GM12872 (cell line): ENCODE data around the gene EN2.

Source experiments
- CTCF ChIP-seq: IDR thresholded peaks from 3 replicates; pipeline ENCODE4 v1.5.1; 2011; ENCODE audit warnings: low read depth, mild to moderate bottlenecking, low read length, moderate library complexity; ENCODE audit not compliant: insufficient read depth

The EN2 gene

DNA sequence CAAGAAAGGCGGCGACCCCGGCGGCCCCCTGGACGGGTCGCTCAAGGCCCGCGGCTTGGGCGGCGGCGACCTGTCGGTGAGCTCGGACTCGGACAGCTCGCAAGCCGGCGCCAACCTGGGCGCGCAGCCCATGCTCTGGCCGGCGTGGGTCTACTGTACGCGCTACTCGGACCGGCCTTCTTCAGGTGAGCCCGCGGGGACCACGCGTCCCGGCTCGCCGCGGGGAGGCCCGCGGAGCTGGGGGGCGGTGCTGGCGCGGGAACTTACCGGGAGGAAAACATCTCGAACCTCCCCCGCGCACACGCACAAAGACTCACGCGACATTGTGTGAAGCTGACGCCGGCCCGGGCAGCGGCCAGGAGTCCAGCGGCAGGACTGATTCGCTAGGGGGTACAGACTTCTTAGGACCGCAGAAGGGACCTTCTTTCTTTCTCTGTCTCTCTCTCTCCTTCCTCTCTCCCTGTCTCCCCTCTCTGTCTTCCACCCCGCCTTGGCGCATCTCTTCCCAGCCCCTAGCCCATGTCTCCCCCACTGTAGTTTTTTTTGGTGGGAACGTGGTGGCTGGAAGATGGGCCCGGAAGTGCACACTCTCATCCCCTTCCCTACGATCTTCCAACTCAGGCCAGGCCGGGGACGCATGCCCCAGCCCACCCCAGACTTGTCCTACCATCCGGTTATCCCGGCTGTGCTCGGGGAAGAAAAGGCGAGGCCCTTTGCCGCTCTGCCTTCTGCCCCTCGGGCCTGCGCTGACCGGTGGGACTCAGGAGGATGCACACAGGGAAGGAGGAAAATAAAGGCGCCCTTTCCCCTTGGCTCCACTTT is 1.2 kb downstream of the EN2 start:
- TF ChIP-seq CTCF: no peak

GRCh38 chr7:155459700-155460461 is 2.0 kb downstream of the EN2 start:
- no peak for TF ChIP-seq CTCF

- no peak for TF ChIP-seq CTCF
These were observed 3.1 kb downstream of the EN2 start for GRCh38 chr7:155460926-155461613.

DNA sequence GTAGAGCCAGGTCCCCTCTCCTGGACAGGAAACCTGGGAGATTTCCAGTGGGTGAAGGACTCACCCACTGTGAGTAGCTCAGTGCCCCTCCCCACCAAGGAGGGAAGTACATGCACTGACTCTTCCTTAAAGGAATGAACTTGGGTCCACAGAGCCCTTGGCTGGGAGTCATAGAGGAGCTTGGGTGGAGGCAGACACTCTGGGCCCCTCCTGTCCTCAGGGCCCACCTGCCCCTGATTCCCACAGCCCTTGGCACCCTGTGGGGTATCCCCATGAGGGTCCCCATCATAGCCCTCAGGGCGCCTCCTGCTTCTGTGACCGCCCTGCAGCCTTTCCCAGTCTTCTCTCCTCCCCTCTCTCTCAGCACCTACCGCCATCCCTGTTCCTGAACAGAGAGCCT is 3.7 kb downstream of the EN2 start:
- no peak for TF ChIP-seq CTCF

- TF ChIP-seq CTCF: no peak
These were observed 4.3 kb downstream of the EN2 start for GRCh38 chr7:155462163-155462735.

- no peak for TF ChIP-seq CTCF
These were observed 5.3 kb downstream of the EN2 start for GRCh38 chr7:155463114-155463811.

DNA sequence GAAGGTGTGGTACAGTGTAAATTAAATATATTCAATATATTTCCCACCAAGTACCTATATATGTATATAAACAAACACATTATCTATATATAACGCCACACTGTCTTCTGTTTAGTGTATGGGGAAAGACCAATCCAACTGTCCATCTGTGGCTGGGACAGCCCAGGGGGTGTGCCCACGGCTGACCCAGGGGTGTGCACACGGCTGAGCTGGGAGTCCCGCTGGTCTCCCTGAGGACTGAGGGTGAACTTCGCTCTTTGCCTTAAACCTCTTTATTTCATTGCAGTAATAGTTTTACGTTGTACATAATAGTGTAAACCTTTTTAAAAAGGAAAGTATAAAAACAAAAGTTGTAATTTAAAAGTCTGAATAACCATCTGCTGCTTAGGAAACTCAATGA is 6.3 kb downstream of the EN2 start:
- TF ChIP-seq CTCF: no peak
